Measurements from ENCODE around the gene SLC43A2.
"Not testable (repeated sequence)": the region's sequence is repeated elsewhere in the genome, so short reads cannot be mapped to it uniquely, and the experiment has no call there.

The SLC43A2 gene

GRCh38 chr17:1627982-1628855 lies at the start of gene SLC43A2:
Gene SLC43A2, minus strand, starts transcription at chr17:1628834. Its CDS starts 960 bp downstream, at chr17:1627874.
- peak; percentile 50 to 69 (median 54) for DNase-seq (ENCODE audit: low read depth in 2 of 3, low spot score in 1 of 3)

- DNase-seq (ENCODE audit: low read depth in 2 of 3, low spot score in 1 of 3) = no peak
Observed at GRCh38 chr17:1676401-1676800, 47.8 kb upstream of the SLC43A2 start.

- DNase-seq (ENCODE audit: low read depth in 2 of 3, low spot score in 1 of 3) = no peak
Observed at GRCh38 chr17:1673041-1673785, 44.6 kb upstream of the SLC43A2 start.

GRCh38 chr17:1663934-1664333 lies 35.3 kb upstream of the SLC43A2 start:
- not testable (repeated sequence) for DNase-seq (ENCODE audit: low read depth in 2 of 3, low spot score in 1 of 3)

- DNase-seq (ENCODE audit: low read depth in 2 of 3, low spot score in 1 of 3) = no peak
Observed at GRCh38 chr17:1661045-1661444, 32.4 kb upstream of the SLC43A2 start.

- no peak for DNase-seq (ENCODE audit: low read depth in 2 of 3, low spot score in 1 of 3)
Observed at GRCh38 chr17:1658100-1658499, 29.5 kb upstream of the SLC43A2 start.

GRCh38 chr17:1653735-1654134 lies 25.1 kb upstream of the SLC43A2 start:
- no peak for DNase-seq (ENCODE audit: low read depth in 2 of 3, low spot score in 1 of 3)

- DNase-seq (ENCODE audit: low read depth in 2 of 3, low spot score in 1 of 3) = not testable (repeated sequence)
Observed at GRCh38 chr17:1652794-1653193, 24.2 kb upstream of the SLC43A2 start.

GRCh38 chr17:1651559-1651844 lies 22.9 kb upstream of the SLC43A2 start:
- no peak for DNase-seq (ENCODE audit: low read depth in 2 of 3, low spot score in 1 of 3)

GRCh38 chr17:1650731-1651558 lies 22.3 kb upstream of the SLC43A2 start:
- DNase-seq (ENCODE audit: low read depth in 2 of 3, low spot score in 1 of 3) = no peak

GRCh38 chr17:1649844-1650501 lies 21.3 kb upstream of the SLC43A2 start, which contains the start of gene RILP:
Gene RILP, minus strand, starts transcription at chr17:1649866. Its CDS starts 62 bp downstream, at chr17:1649804.
- DNase-seq (ENCODE audit: low read depth in 2 of 3, low spot score in 1 of 3) = no peak

GRCh38 chr17:1648963-1649843 lies 20.6 kb upstream of the SLC43A2 start:
- peak; percentile 84 to 91 (median 86) for DNase-seq (ENCODE audit: low read depth in 2 of 3, low spot score in 1 of 3)

GRCh38 chr17:1648173-1648962 lies 19.7 kb upstream of the SLC43A2 start:
- DNase-seq (ENCODE audit: low read depth in 2 of 3, low spot score in 1 of 3) = no peak

GRCh38 chr17:1647802-1648171 lies 19.2 kb upstream of the SLC43A2 start:
- no peak for DNase-seq (ENCODE audit: low read depth in 2 of 3, low spot score in 1 of 3)

- no peak for DNase-seq (ENCODE audit: low read depth in 2 of 3, low spot score in 1 of 3)
Observed at GRCh38 chr17:1646199-1646875, 17.7 kb upstream of the SLC43A2 start.

- no peak for DNase-seq (ENCODE audit: low read depth in 2 of 3, low spot score in 1 of 3)
Observed at GRCh38 chr17:1645207-1646171, 16.9 kb upstream of the SLC43A2 start, which contains the start of gene SCARF1. Gene SCARF1, minus strand, starts transcription at chr17:1645732. Its CDS starts 35 bp downstream, at chr17:1645697.

GRCh38 chr17:1644493-1645206 lies 16.0 kb upstream of the SLC43A2 start:
- DNase-seq (ENCODE audit: low read depth in 2 of 3, low spot score in 1 of 3) = peak in 1 of 3 donors; percentile 28
